AG08395 (cell line): ENCODE measurements around the gene ASMTL.
"Not testable (repeated sequence)": the region's sequence is repeated elsewhere in the genome, so short reads cannot be mapped to it uniquely, and the experiment has no call there.

Source experiments
- DNase-seq: peaks from one replicate; pipeline ENCODE4 v3.0.0; 2012; ENCODE audit warnings: mixed read lengths, low spot score

Gene ASMTL, protein sequence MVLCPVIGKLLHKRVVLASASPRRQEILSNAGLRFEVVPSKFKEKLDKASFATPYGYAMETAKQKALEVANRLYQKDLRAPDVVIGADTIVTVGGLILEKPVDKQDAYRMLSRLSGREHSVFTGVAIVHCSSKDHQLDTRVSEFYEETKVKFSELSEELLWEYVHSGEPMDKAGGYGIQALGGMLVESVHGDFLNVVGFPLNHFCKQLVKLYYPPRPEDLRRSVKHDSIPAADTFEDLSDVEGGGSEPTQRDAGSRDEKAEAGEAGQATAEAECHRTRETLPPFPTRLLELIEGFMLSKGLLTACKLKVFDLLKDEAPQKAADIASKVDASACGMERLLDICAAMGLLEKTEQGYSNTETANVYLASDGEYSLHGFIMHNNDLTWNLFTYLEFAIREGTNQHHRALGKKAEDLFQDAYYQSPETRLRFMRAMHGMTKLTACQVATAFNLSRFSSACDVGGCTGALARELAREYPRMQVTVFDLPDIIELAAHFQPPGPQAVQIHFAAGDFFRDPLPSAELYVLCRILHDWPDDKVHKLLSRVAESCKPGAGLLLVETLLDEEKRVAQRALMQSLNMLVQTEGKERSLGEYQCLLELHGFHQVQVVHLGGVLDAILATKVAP

DNA sequence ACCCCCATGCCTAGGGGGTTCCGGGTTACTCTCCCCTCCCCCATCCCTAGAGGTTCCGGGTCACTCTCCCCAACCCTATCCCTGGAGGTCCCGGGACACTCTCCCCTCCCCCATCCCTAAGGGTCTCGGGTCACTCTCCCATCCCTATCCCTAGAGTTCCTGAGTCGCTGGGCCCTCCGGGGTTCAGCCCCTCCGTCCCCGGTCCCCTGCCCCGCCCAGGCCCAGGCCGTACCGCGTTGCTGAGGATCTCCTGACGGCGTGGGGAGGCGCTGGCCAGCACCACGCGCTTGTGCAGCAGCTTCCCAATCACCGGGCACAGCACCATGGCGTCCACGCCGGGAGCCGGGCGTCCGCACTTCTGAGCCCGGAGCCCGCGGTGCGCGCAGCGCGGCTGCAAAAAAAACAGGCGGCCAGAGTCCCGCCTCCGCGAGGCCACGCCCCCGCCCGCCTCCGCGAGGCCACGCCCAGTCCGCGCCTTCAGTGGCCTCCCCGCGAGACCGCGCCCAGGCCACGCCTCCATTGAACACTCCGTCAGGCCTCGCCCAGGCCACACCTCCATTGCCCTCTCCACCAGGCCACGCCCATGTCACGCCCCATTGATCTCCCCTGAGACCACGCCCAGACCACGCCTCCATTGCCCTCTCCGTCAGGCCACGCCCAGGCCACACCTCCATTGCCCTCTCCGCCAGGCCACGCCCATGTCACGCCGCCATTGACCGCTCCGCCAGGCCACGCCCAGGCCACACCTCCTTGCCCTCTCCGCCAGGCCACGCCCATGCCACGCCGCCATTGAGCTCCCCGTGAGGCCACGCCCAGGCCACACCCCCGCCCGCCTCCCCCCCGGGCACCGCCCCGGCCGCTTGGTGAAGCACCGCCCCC lies at the start of gene ASMTL:
Gene ASMTL, minus strand, starts transcription at position 394 of the 879 bp plus-strand sequence. Its CDS starts 69 bp downstream, at position 325.
- DNase-seq, result peak; percentile 98

DNA sequence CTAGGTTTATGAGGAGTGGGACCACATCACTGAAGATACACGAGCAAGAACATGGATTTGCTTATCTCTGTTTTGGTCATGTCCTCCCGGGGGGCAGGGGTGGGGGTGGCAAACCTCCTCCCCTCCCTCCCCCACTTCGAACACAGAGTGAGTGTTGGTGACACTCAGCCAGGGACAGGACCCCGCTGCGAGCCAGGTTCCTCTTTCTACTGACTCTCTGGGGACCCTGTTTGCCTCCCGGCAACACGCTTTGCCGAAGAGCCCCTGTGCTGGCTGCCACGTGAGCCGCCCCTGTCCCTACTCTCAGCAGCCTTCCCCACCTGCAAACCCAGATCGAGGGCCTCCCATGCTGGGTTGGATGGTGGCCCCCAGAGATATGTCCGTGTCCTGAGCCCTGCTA lies 49.5 kb upstream of the ASMTL start:
- no peak for DNase-seq

DNA sequence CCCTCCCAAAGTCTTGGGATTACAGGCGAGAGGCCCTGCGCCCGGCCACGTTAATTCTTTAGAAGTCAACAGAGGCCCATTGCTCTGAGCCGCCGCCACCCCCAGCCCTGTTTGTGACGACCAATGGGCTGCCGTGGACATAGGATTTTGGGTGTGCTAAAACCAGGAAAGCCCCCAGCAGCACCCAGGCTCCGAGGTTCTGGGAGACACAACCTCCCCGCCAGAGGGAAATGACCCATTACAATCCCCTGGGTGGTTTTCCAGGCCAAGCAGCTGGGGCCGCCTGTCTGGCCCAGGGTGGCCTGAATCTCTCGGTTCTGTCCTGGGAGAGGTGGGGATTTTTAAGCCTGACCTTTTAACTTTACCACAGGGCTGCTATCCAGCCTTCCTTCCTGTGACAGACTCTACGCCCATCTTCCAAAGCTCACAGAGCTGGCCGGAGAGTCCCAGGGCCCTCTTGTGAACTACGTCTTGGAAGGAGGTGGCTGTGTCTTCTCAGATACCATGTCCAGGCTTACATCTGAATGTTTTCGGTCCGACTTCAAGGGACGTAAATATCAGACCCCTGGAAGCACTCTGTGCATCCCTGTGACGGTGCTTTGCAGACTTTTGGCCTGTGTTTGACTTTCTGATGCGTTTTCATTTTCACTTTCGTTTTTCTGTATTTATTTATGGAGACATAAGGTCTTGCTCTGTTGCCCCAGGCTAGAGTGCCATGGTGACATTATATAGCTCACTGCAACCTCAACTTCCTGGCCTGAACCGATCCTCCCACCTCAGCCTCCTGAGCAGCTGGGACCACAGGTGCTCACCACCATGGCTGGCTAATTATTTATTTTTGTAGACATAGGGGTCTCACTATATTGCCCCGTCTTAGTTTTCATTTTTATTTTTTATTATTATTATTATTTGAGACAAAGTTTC lies 48.3 kb upstream of the ASMTL start:
- DNase-seq, result no peak

DNA sequence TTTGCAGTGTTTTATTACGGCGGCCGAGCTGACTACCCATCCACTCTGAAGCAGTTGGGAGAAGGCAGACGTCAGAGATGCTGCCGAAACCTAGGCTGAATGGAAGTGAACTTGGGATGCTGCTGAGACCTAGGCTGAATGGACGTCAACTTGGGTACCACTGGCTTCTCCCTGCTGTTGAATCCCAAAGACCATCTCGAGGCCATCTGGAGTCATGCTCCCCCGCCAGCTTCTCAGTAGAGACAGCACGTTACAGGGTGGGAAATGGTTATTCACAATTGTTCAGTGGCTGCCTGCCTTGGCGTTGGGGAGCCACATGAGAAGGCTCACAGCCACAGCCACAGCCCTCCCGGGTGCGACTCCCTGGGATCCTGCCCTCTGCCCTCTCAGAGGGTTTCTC lies 43.4 kb upstream of the ASMTL start:
- DNase-seq, result no peak

DNA sequence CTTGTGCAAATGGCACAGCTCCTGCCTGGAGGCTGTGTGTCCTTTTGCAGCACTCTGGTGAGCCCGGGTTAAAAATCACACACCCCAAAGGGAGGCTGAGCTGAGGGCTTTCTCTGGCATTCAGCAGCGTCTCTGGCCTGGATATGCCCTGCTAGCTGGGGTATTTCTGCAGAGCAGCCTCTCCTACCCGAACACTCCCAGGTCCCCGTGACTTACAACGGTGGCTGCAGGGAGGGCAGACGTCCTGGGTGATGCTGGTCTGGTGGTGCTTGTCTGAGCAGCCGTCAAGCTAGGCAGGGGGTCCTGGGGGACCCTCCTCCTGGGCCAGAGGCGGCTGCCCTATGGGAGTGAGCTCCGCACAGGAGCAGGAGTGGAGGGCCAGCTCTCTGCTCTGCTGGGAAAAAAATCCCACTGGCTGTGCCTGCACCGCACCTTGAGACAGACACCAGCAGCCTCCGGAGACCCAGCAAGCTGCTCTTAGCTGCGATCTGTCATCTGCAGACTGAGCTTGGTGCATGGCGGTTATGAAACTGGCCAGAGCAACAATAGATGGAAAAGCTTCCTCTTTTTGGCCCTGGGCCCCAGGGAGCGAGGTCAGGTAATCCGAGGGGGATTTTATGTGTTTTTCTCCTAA lies 41.3 kb upstream of the ASMTL start:
- no peak for DNase-seq

DNA sequence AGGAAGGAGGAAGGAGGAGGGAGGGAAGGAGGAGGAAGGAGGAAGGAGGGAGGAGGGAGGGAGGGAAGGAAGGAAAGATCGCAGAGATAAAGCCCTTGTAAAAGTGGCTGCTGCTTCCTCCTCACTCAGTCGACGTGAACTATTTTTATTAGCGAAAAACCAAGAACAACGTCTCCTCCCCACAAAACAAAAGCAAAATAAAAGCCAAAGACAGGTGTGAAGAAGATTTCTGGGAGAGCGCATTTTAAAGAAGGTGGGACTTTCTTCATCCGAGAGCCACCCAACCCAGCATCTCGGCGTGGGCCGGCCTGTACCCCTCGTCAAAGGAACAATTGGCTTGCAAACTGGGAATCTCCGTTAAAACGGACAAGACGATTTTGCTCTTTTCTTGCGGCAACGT lies 40.7 kb upstream of the ASMTL start:
- DNase-seq, result no peak

DNA sequence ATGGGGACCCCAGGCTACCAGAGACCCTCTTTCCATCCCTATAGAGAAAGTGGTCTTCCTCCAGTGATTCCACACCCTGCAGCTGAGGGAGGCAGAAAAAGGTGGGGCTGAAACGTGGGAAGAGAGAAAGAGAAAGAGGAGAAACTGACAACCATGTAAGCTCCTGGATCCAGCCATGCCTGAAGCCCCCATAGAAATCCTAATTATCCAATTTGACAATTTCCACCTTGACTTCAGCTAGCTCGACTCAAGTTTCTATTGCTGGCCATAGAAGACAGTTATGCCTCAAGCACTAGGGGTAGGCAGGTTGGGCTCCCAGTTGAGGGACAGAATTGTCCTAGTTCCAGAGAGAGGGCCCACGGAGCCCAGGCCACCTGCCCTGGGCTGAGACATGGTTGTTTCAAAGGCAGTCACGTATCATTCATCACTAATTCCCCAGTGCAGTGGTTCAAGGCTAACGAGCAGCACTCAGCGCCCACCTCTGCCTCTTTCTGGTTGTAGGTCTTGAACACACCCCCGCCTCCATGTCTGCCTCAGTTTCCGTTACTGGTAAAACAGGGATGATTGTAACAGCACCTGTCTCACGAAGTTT lies 39.8 kb upstream of the ASMTL start:
- DNase-seq, result no peak

DNA sequence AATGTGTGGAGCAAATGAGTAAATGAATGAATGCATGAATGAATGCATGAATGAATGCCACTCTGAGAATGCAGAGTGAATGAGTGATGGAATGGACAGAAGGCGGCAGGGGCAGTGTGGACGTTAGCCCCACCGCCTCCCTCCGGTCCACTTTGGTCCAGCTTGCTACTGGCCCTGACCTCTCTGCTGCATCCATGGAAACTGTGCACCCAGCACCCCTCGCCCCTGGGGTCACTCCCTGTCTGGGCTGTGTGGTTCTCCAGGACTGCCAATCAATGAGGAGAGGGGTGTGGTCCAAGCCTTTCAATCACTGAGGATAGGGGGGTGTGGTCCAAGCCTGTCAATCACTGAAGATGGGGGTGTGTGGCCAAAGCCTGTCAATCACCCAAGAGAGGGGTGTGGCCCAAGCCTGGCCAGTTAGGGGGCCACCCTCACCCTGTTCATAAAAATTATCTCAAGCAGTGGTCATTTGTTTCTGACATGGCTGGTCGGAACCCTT lies 39.2 kb upstream of the ASMTL start:
- peak; percentile 4 for DNase-seq

DNA sequence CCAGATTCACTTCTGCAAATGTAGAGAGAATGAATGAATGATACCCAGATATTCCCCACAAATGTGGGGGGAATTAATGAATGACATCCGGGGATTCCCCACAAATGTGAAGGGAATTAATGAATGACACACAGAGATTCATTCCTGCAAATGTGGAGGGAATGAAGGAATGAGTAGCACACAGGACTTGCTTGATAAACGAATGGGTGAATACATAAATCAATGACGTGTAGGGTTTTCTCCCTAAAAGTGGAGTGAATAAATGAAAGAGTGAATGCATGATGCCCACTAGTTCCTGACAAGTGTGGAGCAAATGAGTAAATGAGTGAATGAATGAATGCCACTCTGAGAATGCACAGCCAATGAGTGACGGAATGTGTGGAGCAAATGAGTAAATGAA lies 38.5 kb upstream of the ASMTL start:
- not testable (repeated sequence) for DNase-seq

DNA sequence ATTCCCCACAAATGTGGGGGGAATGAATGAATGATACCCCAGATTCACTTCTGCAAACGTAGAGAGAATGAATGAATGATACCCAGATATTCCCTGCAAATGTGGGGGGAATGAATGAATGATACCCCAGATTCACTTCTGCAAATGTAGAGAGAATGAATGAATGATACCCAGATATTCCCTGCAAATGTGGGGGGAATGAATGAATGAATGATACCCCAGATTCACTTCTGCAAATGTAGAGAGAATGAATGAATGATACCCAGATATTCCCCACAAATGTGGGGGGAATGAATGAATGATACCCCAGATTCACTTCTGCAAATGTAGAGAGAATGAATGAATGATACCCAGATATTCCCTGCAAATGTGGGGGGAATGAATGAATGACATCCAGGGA lies 38.0 kb upstream of the ASMTL start:
- DNase-seq, result not testable (repeated sequence)

DNA sequence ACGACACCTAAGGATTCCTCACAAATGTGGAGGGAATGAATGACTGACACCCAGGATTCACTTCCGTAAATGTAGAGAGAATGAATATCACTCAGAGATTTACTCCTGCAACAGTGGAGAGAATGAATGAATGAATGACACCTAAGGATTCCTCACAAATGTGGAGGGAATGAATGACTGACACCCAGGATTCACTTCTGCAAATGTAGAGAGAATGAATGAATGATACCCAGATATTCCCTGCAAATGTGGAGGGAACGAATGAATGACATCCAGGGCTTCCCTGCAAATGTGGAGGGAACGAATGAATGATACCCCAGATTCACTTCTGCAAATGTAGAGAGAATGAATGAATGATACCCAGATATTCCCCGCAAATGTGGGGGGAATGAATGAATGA lies 36.6 kb upstream of the ASMTL start:
- DNase-seq, result not testable (repeated sequence)

DNA sequence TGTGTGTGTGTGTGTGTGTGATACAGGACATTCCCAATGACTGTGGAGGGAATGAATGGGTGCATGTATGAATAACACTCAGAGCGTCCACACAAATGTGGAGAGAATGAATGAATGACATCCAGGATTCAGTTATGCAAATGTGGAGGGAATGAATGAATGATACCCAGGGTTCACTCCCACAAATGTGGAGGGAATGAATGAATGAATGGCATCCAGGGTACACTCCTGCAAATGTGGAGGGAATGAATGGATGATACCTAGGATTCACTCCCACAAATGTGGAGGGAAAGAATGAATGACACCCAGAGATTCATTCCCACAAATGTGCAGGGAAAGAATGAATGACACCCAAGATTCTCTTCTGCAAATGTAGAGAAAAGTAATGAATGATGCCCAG lies 36.0 kb upstream of the ASMTL start:
- DNase-seq, result no peak

DNA sequence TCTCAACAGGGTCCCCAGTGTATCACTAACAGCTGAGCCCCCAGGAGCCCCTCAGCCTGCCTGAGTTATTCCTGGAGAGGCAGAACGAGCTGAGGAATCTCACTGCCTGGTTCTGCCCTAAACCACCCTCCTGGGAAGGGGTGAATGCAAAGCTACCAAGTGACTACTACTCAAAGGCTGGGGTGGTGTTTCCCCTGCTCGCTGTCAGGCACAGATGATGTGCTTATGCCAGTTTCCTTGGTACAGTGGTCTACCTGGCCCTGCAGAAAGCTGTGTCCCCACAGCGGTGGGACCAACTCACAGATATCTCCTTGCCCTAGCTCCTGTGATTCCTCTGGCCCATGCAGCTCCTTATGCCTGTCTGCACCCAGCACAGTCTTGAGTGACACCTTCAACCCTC lies 35.4 kb upstream of the ASMTL start:
- DNase-seq, result no peak

DNA sequence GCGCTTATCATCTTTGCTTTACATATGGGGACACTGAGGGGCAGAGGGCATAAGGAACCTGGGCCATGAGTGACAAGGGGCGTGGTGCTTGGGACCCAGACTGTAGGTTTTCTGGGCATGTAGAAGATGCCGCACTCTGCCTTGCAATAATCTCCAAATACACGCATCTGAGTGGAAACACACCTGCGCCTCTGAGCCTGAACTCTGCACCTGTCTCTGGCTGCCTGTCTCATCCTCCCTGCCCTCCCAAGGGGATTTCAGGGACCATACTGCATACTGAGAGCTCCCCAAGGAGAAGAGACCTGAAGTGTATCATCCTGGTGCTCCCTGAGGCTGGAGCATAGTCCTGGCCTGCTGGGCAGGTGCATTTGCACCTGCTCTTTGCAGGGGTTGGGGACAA lies 34.7 kb upstream of the ASMTL start:
- DNase-seq, result no peak

DNA sequence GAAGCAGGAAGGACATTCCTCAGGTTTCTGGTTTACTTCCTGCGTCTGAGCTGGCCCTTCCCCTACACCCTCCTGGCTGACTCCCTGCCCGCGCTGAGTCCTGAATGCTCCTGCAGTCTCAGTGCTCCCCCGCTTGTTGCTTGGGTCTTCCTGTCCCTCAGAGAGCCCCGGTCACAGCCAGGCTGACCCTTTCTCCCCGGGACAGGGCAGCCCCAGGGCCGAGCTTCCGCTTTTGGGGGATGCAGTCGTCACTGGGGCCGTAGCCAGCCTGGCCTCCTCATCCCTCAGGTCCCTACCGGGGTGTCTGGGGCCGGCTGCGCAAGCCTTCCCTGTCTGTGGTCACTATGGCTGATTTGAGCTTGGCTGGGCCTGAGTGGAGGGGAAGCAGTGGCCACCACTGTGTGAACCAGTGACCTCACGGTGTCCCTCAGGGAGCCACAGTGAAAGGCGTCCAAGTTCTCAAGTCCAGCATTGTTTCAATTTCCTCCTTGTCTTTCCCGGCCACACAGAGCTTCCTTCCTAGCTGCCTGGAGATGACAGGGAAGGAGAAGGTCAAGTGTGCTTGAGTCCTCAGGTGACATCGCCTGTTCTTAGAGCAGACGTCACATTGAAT lies 34.1 kb upstream of the ASMTL start:
- DNase-seq, result no peak

DNA sequence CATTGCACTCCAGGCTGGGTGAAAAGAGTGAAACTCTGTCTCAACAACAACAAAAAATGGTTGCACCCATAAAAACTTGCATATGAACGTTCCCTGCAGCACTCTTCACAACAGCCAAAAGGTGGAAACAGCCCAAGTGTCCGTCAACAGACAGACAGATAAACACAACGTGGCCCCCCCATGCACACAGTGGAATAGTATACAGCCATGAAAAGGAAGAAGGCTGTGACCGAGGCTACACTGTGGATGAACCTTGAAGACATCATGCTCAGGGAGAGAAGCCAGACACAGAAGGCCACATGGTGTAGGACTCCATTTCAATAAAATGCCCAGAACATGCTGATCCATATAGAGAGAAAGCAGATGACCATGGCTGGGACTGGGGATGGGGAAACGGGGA lies 33.5 kb upstream of the ASMTL start:
- no peak for DNase-seq

DNA sequence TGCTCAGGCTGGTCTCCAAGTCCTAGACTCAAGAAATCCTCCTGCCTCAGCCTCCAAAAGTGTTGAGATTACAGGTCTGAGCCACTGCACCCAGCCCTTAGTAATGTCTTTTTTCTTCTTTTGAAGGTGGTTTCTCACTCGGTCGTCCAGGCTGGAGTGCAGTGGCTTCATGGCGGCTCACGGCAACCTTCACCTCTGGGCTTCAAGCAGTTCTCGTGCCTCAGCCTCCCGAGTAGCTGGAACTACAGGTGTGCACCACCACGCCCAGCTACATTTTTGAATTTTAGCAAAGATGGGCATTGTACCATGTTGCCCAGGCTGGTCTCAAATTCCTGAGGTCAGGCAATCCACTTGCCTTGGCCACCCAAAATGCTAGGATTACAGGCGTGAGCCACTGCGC lies 32.3 kb upstream of the ASMTL start:
- no peak for DNase-seq

DNA sequence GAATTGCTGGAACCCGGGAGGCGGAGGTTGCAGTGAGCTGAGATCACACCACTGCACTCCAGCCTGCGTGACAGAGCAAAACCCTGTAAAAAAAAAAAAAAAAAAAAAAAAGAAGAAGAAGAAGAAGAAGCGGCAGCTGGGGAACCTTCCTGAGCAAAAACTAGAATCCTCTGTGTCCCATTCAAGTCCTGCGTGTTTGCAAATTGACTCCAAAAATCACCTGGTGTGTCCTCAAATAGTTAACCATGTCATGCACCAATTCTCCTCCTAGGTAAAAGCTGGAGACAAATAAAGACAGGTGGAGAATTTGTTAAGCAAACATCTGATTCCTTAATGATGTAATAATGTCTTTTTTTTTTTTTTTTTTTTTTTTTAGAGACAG lies 31.9 kb upstream of the ASMTL start:
- DNase-seq, result no peak

DNA sequence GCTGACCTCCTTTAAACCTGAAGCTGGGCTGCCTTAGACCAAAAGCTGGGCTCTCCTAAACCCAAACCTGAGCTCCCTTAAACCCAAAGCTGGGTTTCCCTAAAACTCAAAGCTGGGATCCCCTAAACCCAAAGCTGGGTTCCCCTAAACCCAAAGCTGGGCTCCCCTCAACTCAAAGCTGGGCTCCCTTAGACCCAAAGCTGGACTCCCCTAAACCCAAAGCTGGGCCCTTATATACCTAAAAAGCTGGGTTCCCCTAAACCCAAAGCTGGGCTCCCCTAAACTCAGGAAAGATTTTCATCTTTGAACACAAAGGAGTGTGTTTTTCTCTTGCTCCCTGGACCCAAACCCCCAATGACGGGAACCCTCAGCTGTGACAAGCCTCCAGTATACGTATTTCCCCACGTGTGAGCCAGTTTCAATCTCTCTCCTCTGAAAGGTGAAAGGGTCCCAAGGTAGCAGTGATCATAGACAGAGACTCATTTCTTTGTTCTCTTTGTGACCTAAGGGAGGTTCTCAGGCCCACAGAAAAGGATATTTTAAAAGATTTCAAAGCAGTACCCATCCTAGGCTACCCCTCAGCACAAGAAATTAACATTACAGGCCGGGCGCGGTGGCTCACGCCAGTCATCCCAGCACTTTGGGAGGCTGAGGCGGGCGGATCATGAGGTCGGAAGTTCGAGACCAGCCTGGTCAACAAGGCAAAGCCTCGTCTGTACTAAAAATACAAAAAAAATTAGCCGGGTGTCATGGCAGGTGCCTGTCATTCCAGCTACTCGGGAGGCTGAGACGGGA lies 31.3 kb upstream of the ASMTL start:
- no peak for DNase-seq
